Urothelium cell line (cell line): ENCODE data around the gene SLC40A1.
"Not testable (repeated sequence)": the region's sequence is repeated elsewhere in the genome, so short reads cannot be mapped to it uniquely, and the experiment has no call there.

ENCODE experiments used
- DNase-seq: peaks from one replicate; pipeline ENCODE4 v3.0.0; 2011; ENCODE audit warnings: low spot score, mixed read lengths
- FAIRE-seq: peaks from 2 replicates; lab custom pipeline; 2011; peaks lifted over from hg19 to GRCh38; lab: Jason Lieb, UNC

The SLC40A1 gene

GRCh38 chr2:189580658-189581353, at the start of gene SLC40A1:
Gene SLC40A1, minus strand, starts transcription at chr2:189580786. Its CDS starts 326 bp downstream, at chr2:189580460.
- DNase-seq (peak; percentile 96), FAIRE-seq (no peak)

- no peak for DNase-seq
- no peak for FAIRE-seq
Measured at GRCh38 chr2:189629531-189630453, 49.2 kb upstream of the SLC40A1 start.

DNA sequence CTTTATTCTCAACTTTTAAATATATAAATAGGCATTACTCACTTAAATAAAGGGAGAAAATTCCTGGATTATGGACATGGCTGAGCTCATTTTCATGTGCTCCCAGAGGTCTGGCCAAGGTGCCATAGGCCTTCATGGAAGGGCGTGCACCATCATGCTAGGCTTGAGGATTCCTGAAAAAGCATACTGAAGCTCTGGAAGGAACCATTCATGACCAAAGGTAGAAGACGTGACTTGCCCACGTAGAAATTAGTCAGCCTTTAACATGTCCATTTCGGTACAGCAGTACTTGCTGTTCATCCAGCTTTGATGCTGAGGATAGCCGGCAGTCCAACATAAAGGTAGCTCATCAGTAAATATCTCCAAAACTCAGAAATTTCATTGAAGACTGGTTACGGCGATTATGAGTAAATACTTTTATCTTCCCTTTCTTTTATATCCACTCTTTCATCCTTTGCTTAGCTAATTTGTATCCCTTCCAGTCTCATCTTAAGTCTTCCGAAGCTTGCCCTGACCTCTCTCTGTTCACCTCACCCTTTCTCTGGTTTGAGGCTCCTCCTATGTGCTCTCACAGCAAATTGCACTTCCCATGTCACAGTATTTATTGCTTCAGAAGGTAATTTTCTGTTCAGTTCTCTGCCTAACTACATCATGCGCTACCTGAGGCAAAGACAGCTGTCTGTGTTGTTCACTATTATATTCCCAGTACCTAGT, 48.4 kb upstream of the SLC40A1 start:
- DNase-seq (no peak), FAIRE-seq (no peak)

DNA sequence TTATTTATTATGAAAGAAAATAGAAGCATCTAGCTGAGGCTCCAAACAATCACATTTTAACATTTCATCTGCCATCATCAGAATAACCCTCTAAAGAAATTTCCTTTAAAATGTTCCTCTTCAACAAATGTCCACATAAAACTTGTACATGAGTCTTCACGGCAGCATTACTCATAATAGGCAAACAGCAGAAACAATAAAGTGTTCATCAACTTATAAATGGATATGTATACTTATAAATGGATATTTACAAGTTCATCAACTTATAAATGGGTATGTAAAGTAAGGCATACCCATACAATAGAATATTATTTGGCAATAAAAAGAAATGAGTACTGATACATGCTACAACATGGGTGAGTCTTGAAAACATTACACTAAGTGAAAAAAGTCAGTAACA, 47.2 kb upstream of the SLC40A1 start:
- no peak for FAIRE-seq
- no peak for DNase-seq

GRCh38 chr2:189625636-189626035, 45.0 kb upstream of the SLC40A1 start:
- DNase-seq (no peak), FAIRE-seq (no peak)

DNA sequence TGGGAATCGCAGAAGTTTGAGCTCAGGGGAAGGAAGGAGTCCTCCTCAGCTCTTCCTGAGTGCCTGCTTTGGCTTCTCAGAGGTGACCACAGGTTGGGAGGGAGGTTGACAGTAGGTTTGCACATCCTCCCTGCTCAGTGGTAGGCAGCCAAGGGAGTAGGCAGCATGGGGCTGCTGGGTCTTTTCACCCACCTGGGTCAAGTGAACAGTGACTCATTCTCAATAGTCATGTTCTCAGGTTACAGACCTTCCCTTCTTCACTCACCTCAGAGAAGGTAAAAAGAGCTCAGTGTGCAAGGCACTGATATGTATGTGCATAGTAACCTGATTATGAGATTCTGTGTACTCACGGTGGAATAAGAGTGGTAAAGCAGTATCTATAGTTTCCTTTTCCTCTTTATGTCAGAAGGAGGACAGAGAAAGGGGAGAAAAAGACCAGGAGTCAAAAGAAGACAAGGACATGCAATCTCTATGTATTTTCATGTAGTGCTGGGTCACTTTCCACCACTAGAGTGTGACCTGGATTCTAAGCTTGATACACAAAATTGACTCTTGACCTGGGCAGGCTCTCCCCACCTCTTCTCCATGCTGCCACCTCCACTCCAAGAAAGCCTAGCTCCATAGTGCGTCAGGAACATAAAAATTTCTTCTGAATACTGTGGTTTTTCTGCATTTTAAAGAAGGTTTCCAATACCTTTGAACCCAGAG, 44.2 kb upstream of the SLC40A1 start:
- no peak for FAIRE-seq
- no peak for DNase-seq

DNA sequence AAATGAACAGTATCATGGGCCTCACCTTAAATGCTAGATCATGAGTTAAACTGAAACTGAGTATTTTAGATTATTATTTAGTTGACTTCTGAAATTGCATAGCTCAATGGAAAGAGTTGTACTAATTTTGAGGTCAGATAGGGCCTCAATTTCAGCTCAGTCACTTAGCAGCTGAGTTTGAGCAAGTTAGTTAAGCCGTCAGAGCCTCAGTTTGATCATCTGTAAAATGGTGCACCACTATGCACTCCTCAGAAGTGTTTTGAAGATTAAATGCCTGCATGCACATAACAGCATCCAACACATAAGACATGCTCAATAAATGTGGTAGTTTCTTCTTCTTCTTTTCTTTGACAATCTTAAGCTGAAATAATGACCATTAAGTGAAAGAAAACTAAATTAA, 42.5 kb upstream of the SLC40A1 start:
- DNase-seq, result no peak

DNA sequence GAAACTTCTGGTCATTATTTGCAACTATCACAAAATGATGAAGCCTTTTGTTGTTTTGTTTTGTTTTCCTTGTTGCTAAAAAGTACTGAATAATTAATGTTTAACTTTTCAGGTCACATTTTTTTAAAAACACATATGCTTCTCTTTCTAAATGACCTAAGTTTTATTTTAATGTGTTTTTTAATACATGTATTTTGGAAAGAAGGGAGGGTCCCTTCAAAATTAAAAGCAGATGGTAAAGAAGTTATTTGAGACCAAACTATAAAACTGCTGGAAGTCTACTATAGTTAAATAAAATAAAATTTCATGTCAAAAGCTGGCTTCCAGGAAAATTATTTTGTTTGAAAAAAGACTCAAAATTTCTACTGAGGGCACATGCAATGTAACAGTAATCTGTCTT, 41.2 kb upstream of the SLC40A1 start:
- FAIRE-seq (no peak), DNase-seq (no peak)

More for the DNA sequence above, 42.5 kb upstream of the SLC40A1 start:
- no peak for FAIRE-seq

DNA sequence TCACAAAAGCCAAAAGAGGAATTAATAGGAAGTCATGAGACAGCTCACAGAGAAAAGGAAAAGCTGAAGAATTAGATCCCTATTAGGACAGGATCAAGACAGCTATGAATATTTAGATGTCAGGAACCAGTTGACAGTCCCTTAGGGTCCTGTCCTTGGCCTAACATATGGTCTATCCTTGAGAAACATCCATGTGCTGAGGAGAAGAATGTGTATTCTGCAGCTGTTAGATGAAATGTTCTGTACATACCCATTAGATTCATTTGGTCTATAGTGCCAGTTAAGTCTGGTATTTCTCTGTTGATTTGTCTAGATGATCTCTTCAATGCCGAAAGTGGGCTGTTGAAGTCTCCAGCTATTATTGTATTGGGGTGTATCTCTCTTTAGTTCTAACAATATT, 37.6 kb upstream of the SLC40A1 start:
- DNase-seq, result no peak
- FAIRE-seq, result no peak

GRCh38 chr2:189614585-189614984, 34.0 kb upstream of the SLC40A1 start:
- DNase-seq (no peak), FAIRE-seq (no peak)

DNA sequence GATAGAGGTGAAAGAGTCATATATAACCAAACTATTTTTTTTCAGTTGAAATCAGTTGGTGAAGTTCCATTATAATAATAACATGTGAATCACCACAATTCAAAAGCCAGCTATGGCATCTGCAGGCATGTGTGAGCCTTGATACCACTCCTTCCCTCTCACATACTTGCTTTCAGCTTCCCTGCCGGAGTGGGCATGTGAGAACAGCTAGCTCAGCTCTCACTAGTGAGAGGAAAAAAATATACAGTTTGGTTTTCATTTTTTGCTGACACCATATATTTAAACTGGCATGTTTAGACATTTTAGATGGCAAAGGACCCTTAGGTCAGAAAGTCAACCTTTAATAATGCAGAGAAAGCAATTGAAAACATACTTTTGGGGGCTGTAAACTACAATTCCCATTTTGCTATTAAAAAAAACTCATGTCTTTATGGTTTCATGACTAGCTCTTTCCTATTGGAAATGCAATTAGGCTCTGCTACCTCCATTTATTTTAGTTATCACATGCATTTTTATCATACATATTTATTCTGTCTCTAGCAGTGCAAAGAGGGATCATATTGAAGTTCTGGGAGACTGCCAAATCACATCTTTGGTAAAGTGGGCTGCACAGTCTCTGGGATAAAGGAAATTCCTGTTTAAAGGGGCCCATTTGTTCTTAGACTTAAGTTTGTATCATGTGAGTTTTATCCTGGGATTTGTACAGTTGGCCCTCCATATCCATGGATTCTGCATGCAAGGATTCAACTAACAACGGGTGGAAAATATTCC, 33.2 kb upstream of the SLC40A1 start:
- FAIRE-seq, result no peak
- no peak for DNase-seq

- FAIRE-seq (no peak), DNase-seq (no peak)
Measured at GRCh38 chr2:189613077-189613636, 32.6 kb upstream of the SLC40A1 start.

GRCh38 chr2:189610700-189611099, 30.1 kb upstream of the SLC40A1 start:
- DNase-seq, result no peak
- no peak for FAIRE-seq

DNA sequence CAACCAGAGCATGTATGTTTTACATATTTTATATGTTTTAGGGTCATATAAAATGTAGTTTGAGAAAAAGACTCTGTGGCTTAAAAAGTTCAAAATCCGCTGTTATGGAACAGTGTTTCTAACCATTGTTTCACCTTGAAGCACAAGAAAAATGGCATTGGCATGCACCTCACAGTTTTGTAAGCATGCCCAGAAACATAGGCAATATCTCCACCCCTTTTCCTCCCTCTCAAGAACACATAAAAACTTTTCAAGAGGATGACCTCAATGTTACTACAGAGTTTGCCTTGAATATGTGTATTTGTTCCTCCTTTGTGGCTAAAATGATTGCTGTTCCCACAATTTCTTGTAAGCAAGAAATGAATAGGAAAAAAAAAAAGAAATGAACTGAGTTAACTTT, 29.3 kb upstream of the SLC40A1 start:
- FAIRE-seq (no peak), DNase-seq (no peak)

- FAIRE-seq (no peak), DNase-seq (no peak)
Measured at GRCh38 chr2:189609423-189609816, 28.8 kb upstream of the SLC40A1 start.

GRCh38 chr2:189608795-189609422, 28.3 kb upstream of the SLC40A1 start:
- no peak for DNase-seq
- no peak for FAIRE-seq

- no peak for FAIRE-seq
- DNase-seq, result no peak
Measured at GRCh38 chr2:189608170-189608569, 27.6 kb upstream of the SLC40A1 start.

GRCh38 chr2:189602233-189602632, 21.6 kb upstream of the SLC40A1 start:
- DNase-seq, result no peak
- no peak for FAIRE-seq

DNA sequence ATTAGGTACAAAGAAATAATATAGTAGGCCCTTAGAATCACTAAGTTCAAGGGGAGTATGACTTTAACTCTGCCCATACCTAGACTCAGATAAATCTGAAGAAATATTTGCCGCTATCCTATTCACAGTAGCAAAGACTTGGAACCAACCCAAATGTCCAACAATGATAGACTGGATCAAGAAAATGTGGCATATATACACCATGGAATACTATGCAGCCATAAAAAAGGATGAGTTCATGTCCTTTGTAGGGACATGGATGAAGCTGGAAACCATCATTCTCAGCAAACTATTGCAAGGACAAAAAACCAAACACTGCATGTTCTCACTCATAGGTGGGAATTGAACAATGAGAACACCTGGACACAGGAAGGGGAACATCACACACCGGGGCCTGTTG, 21.1 kb upstream of the SLC40A1 start:
- not testable (repeated sequence) for DNase-seq, FAIRE-seq
